CMK (cell line): ENCODE data around the gene AKAP5.

Experiments
- DNase-seq: peaks from one replicate; pipeline ENCODE4 v3.0.0-alpha.2; 2010; ENCODE audit warnings: low read depth

Gene AKAP5

GRCh38 chr14:64461221-64461620 lies 4.1 kb upstream of the AKAP5 start:
- no peak for DNase-seq

GRCh38 chr14:64463195-64463594 lies 2.1 kb upstream of the AKAP5 start:
- DNase-seq, result no peak

- DNase-seq, result no peak
Observed at GRCh38 chr14:64463873-64464272, 1.4 kb upstream of the AKAP5 start.

GRCh38 chr14:64464651-64465050 lies 648 bp upstream of the AKAP5 start:
- DNase-seq, result no peak

- no peak for DNase-seq
Observed at GRCh38 chr14:64465831-64466554, 694 bp downstream of the AKAP5 start.

GRCh38 chr14:64467101-64467500 lies 1.8 kb downstream of the AKAP5 start:
- DNase-seq, result no peak

- DNase-seq, result no peak
Observed at GRCh38 chr14:64467566-64467965, 2.3 kb downstream of the AKAP5 start.

- DNase-seq, result no peak
Observed at GRCh38 chr14:64468451-64468850, 3.2 kb downstream of the AKAP5 start.

- DNase-seq, result no peak
Observed at GRCh38 chr14:64474041-64474440, 8.7 kb downstream of the AKAP5 start.

GRCh38 chr14:64474698-64475097 lies 9.4 kb downstream of the AKAP5 start:
- DNase-seq, result no peak

- DNase-seq, result no peak
Observed at GRCh38 chr14:64475585-64476273, 10.4 kb downstream of the AKAP5 start.

- no peak for DNase-seq
Observed at GRCh38 chr14:64476438-64476837, 11.1 kb downstream of the AKAP5 start.

- no peak for DNase-seq
Observed at GRCh38 chr14:64478634-64479250, 13.4 kb downstream of the AKAP5 start.

- DNase-seq, result no peak
Observed at GRCh38 chr14:64488590-64489099, 23.3 kb downstream of the AKAP5 start.

GRCh38 chr14:64491637-64492036 lies 26.3 kb downstream of the AKAP5 start:
- DNase-seq, result no peak

GRCh38 chr14:64493455-64493854 lies 28.2 kb downstream of the AKAP5 start:
- no peak for DNase-seq

- no peak for DNase-seq
Observed at GRCh38 chr14:64495252-64495651, 30.0 kb downstream of the AKAP5 start.

GRCh38 chr14:64496764-64497163 lies 31.5 kb downstream of the AKAP5 start:
- DNase-seq, result no peak

- no peak for DNase-seq
Observed at GRCh38 chr14:64500088-64500487, 34.8 kb downstream of the AKAP5 start.

GRCh38 chr14:64501411-64502171 lies 36.3 kb downstream of the AKAP5 start:
- no peak for DNase-seq

GRCh38 chr14:64502456-64502855 lies 37.2 kb downstream of the AKAP5 start:
- DNase-seq, result no peak

- DNase-seq, result no peak
Observed at GRCh38 chr14:64502887-64503433, 37.7 kb downstream of the AKAP5 start.
